ENCODE results near the gene SMARCB1.

SMARCB1 gene

DNA sequence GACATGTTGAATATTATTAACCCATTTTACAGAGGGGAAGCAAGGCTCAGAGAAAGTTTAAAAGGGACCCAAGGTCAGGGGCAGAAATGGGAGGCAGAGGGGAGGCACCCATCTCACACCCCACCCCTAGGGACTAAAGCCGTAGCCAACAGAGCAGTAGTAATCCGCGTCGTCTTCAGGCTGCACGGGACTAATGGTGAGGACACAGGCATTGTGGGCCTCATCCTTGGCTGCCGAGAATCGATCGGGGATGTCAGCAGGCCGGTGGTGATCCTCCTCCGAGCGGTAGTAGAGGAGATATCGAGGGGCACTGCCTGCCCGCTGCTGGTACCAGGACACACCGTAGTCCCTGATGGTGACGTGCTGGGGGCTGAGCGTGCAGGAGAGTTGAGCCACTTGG, 34.0 kb upstream of the SMARCB1 start:
- TF ChIP-seq, protein P1, sequence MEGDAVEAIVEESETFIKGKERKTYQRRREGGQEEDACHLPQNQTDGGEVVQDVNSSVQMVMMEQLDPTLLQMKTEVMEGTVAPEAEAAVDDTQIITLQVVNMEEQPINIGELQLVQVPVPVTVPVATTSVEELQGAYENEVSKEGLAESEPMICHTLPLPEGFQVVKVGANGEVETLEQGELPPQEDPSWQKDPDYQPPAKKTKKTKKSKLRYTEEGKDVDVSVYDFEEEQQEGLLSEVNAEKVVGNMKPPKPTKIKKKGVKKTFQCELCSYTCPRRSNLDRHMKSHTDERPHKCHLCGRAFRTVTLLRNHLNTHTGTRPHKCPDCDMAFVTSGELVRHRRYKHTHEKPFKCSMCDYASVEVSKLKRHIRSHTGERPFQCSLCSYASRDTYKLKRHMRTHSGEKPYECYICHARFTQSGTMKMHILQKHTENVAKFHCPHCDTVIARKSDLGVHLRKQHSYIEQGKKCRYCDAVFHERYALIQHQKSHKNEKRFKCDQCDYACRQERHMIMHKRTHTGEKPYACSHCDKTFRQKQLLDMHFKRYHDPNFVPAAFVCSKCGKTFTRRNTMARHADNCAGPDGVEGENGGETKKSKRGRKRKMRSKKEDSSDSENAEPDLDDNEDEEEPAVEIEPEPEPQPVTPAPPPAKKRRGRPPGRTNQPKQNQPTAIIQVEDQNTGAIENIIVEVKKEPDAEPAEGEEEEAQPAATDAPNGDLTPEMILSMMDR (conservative IDR thresholded peaks at IDR 0.05; ENCODE audit: control insufficient read depth, insufficient read depth, low read depth, low read length): no peak
- no peak for DNase-seq (ENCODE audit: low read depth)
- H3K4me3 ChIP-seq (ENCODE audit: control insufficient read depth, low read depth, low read length): no peak overlapping the region

DNA sequence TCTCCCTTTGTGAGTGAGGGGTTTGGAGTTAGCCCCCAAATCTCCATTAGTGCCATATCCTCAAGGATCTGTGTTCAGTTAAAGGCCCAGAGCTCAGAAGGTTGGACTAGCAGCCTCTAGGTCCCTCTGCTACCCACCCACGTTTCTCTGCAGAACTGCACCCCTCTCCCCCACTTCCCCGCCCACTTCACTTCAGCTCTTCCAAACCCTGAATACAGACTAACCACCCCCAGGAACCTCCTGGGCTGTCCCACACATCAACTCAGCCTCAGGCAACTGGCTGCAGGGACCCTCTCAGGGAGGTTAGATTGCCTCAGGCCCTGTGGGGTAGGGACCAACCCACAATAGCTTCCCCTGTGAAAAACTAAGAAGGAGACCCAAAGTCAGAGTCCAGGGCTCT, 33.4 kb upstream of the SMARCB1 start:
- DNase-seq (ENCODE audit: low read depth): no peak

DNA sequence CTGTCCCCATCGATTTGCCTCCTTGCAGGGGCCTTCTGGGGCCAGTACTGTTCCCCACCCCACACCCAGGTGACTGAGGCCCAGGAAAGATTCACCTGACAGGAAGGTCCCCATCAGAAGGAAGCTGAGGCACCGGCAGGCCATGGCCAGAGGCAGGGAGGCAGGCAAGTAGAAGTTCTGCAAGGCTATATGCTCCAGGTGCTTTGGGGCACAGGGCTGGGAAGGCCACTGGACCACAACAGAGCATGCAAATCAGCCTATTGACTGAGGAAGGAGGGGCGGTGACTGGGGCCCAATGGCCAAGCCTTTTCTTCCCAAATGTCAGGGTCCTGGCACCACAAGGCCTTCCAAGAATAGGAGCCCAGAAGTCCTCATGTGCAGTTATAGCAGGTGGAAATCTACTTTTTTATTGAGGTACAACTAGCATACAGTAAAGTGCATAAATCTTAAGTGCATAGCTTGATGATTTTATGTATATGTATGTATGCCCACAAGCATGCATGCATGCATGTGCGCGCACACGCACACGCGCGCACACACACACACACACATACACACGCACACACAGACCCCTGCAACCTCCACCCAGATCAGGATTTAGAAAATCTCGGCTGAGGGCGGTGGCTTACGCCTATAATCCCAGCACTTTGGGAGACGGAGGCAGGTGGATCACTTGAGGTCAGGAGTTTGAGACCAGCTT, 32.4 kb upstream of the SMARCB1 start, which contains the start of gene VPREB3:
Gene VPREB3 (minus strand): TSS at position 206 of the 700 bp plus-strand sequence. CDS start 62 bp downstream, at position 144.
- TF ChIP-seq, protein P1 (conservative IDR thresholded peaks at IDR 0.05; ENCODE audit: control insufficient read depth, insufficient read depth, low read depth, low read length): no peak
- no peak for DNase-seq (ENCODE audit: low read depth)
- H3K4me3 ChIP-seq (ENCODE audit: control insufficient read depth, low read depth, low read length): no peak within 1 kb of the TSS

More for the DNA sequence above, 33.4 kb upstream of the SMARCB1 start:
- TF ChIP-seq, protein P1 (conservative IDR thresholded peaks at IDR 0.05; ENCODE audit: control insufficient read depth, insufficient read depth, low read depth, low read length): no peak
- no peak overlapping the region for H3K4me3 ChIP-seq (ENCODE audit: control insufficient read depth, low read depth, low read length)

DNA sequence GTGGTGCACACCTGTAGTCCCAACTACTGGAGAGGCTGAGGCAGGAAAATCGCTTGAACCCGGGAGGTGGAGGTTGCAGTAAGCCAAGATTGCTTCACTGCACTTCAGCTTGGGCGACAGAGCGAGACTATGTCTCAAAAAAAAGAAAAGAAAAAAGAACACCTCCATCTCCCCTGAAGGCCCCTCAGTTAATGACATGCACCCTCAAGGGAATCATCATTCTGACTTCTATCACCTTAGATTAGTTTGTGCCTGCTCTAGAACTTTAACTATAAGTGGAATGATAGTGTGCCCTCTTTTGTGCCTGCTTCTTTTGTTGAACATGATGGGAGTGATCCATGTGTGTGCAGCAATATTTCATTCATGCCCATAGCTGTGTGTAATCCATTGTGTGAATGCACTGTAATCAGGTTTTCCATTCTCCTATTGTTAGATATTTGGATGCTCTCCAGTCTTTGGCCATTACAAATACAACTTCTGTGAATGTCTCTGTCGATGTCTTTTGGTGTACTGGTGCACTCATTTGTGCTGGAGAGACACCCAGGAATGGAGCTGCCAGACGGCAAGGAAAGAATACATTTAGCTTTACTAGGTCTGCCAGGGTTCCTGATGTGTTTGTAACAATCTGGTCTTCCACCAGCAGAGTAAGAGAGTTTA, 31.7 kb upstream of the SMARCB1 start:
- TF ChIP-seq, protein P1 (conservative IDR thresholded peaks at IDR 0.05; ENCODE audit: control insufficient read depth, insufficient read depth, low read depth, low read length): no peak

DNA sequence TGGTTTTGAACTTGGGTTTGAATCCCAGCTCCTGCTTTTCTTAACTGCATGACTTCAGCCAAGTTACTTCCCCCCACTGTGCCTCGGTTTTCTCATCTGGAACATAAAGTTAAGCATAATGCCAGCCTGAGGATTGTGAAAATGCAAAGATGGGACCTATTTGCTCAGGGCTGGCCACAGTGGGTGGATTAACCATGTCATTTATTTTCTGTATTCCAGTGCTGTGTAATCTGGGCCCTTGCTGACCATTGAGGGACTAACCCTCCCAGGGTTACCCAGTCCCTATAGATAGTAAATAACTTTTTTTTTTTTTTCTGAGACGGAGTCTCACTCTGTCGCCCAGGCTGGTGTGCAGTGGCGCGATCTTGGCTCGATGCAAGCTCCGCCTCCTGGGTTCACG, 31.1 kb upstream of the SMARCB1 start:
- TF ChIP-seq, protein P1 (conservative IDR thresholded peaks at IDR 0.05; ENCODE audit: control insufficient read depth, insufficient read depth, low read depth, low read length): no peak
- H3K4me3 ChIP-seq (ENCODE audit: control insufficient read depth, low read depth, low read length): no peak overlapping the region

More for the DNA sequence above, 31.7 kb upstream of the SMARCB1 start:
- no peak for DNase-seq (ENCODE audit: low read depth)
- no peak overlapping the region for H3K4me3 ChIP-seq (ENCODE audit: control insufficient read depth, low read depth, low read length)

DNA sequence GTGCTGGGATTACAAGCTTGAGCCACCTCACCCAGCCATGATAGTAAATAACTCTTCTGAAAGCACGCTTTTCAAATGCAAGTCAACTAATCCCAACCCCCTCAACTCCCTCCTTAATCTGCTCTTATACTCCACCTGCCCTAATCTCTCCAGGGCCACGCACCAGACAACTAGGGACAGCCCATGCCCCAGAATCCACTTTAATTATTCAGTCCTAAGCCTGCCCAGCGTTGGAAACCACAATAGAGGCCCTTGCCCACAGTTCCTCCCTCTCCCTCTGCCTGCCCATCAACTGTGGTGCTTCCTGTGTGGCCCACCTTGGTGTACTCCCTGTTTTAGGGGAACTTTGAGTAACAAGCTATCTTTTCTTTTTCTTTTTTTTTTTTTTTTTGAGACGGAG, 29.9 kb upstream of the SMARCB1 start:
- H3K4me3 ChIP-seq (ENCODE audit: control insufficient read depth, low read depth, low read length): no peak overlapping the region
- no peak for DNase-seq (ENCODE audit: low read depth)
- TF ChIP-seq, protein P1 (conservative IDR thresholded peaks at IDR 0.05; ENCODE audit: control insufficient read depth, insufficient read depth, low read depth, low read length): no peak

More for the DNA sequence above, 31.1 kb upstream of the SMARCB1 start:
- no peak for DNase-seq (ENCODE audit: low read depth)
